Ramos (cell line): Measurements from ENCODE around the gene SOX6.

Experiments used
- in situ Hi-C: fragments of 300-500 bp; cut with MboI; formaldehyde crosslinking; loops from one replicate; pipeline ENCODE4 v1.14.3; 2022; ENCODE audit warnings: low sequenced_read_pairs; ENCODE audit not compliant: unreplicated experiment

Gene SOX6

DNA sequence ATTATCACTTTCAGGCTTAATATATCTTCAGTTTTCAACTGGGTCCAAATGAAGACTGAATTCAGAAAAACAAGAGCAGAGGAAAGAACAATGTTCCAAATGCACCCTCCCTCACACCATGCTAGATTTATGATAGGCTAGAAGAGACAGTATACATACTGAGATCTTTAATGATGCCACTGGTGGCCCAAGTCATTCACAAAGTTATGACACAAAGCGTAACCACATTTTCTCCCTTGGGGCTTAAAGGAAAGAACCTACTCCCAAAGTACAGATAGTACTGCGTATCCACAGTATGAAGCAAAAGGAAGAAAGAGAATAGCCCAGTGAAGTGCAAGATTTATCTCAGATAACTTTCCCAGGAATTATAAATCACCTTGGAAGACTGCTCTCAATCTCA is 10.9 kb upstream of the SOX6 start:
- in situ Hi-C loops: no loop called here

DNA sequence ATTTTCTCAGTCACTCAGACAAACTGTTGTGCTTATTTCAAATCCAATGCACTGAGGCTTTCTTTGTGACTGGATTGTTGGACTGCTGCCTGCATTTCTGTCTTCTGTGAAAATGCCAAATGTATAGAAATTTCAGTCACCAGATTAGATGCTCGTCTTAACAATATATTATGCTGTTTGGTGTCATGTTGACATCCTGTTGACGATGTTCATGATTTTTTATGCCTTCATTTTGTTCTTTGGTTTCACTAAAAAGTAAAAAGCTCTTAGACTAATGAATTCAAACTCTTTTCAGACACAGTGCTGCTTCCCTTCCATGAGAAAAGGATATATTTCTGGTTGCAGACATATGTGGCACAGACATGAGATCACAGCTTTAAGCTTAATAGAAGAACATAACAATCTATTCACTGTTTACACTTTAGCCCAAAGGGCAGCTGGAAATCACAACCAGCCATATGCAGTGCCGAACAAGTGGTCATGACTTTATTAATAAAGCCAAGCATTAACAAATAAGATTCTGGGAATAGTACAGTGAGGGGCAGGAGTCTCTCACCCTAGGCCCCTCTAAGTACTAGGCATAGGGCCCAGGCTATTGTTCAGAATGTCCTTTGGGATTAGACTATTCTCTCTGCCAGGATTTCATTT is 9.4 kb upstream of the SOX6 start:
- in situ Hi-C loops: no loop called here

DNA sequence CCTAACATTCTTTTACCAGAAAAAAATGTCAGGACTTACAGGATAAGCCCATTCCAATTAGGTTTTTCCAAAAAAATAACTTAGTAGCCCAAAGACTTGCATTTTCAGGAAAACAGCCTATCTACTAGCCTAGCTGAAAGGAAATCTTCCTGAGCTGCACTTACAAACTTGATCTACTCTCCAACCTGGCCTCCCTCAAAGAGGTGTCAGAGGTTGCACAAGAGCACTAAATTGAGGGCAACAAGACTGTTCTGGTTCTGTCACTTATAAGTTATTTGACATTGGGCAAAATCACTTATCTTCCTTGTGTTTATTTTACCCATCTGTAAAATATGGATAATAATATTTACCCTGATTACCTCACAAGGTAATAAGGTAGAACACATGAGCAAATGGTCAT is 7.9 kb upstream of the SOX6 start:
- in situ Hi-C loops: no loop called here

DNA sequence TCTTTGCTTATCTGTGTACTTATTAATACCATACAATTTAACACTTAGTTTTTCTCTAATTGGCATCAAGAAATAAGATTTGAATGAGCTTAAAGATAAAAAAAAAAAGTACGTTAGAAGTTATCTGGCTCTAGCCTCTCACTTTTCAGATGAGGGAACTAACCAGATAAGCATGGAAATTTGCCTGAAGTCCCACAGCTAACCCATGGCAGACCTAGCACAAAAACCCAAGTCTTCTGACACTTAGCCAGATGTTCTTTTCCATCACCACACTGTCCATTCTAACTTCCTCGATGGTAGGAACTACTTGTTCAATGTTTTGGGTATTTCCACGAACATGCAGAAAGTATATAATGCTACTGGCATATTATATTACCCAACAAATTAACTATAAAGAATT is 7.4 kb upstream of the SOX6 start:
- in situ Hi-C loops: no loop called here

DNA sequence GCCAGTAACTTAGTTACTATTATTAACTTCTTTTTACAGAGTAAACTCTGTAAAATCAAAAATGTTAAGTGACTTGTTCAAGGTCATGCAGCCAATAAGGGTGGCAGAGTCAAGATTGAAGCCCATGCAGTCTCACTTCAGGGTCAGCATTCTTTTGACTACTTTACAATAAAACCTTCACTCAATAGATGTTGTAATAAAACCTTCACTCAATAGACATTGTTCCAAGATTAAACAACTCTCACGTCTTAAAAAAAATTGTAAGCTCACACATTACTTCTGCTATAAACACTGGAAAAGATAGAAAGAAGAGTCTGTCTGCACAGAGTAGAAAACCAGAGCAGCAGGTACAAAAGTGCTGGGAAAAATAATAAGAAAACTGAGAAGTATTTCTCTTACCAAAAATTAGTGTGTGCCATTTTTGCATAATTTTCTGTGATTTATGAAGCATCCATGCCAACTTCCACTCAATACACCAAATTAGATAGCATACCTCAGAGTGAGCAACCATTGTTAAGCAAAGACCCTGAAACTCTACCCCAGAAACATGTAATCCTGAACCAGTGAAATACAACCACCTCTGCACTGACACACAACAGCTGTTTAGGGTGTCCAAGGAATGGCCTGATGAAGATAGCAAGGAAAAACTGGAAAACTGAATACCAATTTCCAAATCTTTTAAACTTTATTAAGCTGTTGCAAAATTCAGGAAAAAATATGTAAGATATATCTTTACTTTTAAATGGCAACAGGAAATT is 4.9 kb upstream of the SOX6 start:
- in situ Hi-C loops: no loop called here

DNA sequence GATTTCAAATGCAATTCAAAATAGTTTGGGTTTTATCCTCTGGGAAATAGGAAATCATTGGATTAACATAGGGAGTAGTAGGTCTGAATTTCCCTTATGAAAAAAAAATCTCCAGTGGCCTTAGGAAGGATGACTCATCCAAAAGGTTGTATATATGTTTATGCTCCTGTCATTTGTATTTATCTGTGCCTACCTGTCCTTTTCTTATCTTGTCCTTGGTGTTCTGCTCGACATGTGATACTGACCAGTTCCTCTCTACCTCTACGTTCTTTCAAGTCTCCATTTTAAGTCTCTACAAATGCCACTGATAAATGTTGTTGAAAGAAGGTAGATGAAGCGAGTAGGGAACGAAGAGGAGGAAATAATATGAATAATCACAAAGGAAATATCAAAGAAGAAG is 3.0 kb upstream of the SOX6 start:
- in situ Hi-C loops: no loop called here

DNA sequence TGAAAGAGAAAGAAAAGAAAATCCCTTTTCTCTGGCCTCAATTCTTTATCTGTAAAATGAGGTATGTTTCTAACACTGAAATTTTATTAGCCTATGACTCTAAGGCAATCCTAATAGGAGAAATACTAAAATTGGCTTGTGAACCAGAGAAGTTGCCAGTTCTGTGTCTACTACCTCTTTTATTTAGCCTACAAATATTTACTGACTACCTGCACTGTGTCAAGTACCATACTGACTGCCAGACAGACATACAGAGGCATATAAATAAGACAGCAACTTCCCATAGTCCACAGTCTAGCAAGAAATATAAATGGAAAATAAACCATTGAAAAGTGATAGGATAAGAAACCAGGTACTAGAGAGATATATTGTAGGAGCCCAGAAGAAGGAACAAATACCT is 2.4 kb upstream of the SOX6 start:
- in situ Hi-C loops: no loop called here

DNA sequence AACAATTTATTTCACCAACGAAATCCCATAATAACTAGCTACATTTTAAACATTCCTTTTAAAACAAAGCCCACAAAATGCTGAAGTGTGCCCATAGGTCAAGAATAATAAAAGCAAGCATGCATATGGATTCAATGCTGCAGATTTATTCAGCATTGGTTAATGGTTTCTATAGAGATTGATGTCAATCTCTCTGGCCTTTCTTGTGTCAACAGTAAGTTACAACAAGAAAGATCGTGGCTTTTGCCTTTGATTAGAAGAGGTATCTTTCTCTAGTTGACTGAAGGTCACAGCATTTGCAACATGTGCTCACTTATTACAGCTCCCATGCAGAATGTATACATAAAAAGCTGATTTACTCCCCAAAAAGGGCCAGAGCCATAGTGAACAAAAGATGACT is 1.4 kb upstream of the SOX6 start:
- in situ Hi-C loops: no loop called here

DNA sequence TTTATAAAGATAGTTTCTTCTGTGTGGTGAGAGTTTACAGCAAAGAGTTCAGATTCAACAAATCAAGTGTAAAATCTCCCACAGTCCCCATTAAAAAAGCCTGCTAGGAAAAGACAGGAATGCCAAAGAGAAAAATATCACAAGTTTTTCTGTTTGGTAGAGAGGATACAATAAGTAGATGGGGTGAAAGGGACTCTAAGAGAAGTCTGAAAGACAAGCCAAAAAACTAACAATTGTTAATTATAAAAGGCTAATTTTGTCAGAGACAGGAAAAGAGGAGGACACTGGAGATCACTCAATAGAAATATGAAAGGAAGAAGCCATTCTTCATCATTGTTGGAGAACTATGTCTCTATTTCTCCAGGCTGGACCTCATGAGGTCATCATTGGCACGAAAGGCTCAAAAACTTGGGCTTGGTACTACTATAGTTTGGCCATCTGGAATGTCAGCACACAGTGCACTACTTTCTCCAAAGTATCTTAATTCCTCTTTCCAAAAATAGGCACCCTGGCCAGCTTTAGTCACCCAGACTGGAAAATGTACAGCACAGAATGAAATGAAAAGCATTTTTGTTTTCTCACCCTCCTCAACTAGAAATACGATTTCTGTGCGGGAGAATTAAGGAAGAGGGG is 531 bp upstream of the SOX6 start:
- in situ Hi-C loops: no loop called here

DNA sequence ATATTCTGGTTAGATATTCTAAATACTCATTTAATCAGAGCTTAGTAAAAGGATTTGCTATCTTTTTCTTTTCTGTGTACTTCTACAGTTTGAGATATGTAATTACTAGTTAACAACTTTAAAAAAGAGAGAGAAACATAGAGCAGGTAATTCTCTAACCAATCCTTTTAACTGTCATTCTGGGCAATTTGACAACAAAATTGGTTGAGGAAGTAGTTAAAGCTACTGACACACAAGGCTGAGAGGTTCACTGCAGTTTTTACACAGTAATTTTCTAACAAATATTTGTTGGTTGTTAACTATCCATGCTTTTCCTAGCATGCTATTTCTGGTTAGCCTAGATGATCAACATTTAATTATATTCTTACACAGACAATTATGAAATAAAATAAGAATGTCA is 3.6 kb downstream of the SOX6 start:
- in situ Hi-C loops: no loop called here

DNA sequence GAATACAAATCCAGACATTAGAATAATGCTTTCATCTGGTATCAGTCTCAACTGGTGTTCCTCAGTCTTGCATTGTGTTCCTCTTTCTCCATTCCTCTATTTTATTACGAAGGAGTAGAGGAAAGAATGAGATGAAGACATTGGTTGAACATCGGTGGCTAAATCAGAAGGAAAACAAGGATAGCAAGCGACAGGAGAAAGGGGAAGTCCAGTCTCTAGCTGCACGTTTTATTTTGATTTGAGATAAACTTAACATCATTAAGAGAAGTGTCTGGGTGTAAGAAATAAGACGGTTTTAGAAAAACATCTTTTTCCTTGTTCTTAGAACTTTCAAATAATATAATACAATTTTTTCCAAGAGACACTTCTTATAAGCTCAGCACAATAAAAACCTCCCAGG is 6.2 kb downstream of the SOX6 start:
- in situ Hi-C loops: no loop called here

DNA sequence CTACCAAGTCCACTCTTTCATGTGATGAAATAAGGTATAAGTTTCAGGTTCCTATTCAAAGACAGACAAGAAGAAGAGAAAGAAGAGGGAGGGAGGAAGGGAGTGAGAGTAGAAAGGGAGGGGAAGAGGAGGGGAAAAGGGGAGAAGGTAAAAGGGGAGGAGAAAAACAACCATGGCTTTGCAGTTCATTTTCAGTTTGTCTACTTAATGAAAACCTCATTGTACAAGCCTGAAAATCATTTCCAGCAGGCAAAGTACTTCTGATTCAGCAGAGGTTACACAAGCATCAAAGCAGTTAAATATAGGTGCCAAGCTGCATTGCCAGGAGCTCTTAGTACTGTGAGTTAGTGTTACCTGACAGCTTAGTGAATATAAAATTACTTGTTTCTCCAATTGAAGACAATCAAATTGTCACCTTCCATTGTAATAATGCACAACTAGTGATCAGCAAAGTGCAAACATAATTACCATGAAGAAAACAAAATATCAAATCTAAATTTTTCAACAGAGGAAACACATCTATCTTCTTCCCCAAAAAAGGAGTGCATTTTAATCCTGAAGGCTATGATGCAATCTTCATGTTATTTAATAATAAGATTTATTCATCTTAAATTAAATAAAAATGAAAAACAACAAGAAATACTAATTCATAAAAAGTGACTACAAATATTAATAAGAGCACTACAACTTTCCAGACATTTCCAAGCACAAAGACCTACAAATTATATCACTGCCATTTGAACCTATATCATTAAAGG is 8.2 kb downstream of the SOX6 start:
- in situ Hi-C loops: no loop called here

DNA sequence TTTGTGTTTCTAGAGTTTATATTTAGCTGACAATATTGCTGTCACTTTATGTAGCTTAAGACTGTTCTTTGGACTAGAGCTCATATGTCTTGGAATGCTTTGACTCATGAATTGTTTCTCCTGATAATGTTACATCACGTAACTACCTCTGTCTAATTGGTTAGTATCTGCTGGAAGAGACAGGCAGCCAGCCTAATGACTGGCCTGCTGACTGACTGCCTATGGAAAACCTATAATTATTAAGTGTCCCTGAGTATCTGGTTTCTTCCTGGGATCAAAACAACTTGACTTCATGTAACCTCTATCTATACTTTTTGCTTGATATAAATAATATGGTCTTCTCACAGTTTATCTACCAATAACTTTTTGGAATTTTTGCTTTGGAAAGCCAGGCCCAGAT is 9.4 kb downstream of the SOX6 start:
- in situ Hi-C loops: no loop called here

DNA sequence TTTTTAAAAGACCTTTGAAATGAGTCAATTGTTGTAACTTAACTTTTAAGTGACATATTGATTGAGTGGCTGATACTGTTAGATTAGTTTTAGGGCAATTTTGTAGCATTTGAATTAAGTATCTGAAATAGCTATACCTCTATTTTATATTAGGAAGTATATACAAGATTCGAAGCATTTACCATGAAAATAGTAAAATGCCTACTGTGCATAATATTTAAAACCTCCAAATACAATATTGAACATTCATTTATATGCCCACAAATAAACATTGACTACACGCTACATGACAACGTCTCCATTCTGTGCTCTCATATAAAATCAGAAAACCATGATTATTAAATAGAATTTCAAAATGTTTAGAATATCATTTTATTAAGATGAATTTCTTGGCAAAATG is 14.5 kb downstream of the SOX6 start:
- in situ Hi-C loops: no loop called here

DNA sequence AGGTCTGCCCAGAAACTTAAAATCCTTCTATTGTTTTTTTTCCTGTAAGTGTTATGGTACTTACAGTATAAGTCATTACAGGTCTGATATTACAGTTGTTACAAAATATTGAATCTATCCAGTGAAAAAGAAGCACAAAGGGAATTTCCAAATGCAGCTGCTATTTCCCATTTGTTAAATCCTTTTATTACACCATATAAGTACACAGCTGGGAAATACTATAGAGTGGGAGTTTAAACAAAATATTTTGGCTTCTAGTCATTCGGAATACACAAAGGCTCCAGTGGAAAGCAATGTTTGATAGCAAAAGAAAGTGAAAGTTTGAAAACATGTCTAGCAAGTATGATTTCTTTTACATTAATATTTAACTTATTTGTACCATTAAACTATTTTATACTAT is 18.0 kb downstream of the SOX6 start:
- in situ Hi-C loops: no loop called here

DNA sequence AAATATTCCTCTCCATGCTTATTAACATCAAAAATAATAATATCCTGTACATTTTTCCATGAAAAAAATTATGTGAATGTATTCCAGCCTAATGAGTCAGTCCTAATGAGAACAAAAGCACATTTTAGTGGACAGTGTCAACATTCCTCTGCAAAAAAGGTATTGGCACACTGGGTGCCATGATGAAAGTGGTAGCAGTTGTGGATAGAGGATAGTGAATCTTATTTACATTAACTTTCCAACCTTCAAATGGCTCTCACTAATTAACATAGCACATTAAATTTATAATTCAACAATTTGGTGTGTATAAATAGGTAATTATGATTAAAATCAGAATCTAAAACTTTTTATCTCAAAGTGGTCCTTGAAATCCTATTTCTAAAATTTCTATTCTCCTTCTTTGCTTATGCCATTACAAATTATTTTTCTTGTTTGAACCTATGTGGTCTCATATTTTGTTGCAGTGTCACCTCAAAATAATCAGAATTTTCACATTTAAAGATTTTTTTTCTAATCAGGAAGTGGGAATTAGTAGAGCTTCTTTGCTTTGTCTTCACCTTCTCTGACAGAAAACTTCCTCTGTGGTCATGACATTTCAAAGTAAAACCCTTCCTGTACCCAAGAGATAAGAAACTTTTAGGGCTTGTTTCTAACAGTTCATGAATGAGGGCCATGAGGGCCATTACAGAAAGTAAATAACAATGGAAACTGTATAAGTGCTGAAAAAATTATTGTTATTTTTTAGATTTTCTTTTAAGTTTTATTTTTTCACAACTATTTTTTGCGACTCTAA is 18.7 kb downstream of the SOX6 start:
- in situ Hi-C loops: no loop called here

DNA sequence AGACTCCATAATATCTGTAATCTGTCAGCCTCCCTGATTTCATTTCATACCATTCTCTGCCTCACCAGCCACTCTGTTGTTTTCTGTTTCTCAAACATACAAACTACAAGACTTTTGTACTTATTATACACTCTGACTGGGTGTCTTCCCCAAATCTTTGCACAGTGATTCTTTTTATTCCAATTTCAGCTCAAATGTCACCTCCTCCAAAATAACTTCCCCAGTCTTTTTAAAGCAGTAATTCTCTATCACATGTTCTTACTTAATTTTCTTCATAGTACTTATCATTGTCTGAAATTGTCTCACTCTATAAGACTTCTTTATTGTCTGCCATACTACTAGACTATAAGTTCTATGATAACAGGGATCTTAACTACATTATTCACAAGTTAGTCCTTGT is 19.6 kb downstream of the SOX6 start:
- in situ Hi-C loops: no loop called here

DNA sequence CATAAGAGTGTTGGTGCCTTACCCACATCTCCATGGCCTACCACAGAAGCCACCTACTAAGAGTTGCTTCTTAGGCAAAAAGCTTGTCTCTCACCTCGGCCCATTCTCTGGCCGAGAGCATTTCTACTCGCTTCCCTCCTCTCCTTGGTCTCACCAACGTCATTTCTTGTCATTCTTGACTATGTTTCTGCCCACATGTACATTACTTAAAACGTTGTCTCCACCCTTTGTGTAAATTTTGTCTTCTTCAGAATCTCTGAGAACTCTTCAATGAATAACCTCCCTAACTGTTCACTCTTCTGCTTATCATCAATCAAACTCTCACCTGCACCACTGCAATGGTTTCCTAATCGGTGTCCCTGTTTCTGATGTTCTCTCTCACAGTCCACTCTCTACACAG is 20.1 kb downstream of the SOX6 start:
- in situ Hi-C loops: no loop called here

DNA sequence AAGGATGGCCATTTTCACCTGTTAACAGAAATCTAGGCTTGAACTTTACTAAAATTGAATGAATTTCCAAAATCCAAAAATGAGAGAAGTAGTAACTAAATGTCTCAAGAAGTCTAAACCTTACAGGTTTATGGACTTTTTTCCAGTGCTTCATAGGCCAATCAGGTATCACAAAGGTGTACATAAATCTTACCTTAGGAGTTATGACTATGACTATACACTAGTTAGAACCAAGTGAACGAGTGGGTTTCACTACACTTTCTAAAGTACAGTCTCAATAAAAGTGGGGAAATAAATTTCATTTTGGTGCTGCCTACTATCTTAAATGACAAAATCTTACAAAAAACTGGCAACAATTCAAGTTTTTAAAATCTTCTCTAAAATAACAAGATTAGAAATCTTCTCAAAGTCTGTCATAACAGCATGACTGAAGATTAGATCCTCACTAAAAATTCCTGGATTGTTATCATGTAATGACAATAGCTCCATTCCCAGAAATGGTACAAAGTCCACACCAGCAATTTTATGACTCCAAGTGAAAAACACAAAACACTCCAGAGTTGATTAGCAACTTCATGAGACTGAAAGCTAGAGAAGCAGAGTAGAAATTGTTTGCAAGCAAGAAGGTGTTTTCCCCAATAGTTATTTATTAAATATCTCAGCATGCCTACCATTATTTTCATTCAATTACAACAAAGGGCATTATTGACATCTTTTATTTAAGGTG is 20.9 kb downstream of the SOX6 start:
- in situ Hi-C loops: no loop called here
